Activated CD4-positive, alpha-beta T cell treated with anti-CD3 and anti-CD28 coated beads, Interleukin-2, amount 10 ng/mL, durations not matched to agents 7 days and 5 days (primary cell): Measurements from ENCODE around the gene MEI4. TPM values are rescaled to one million over a fixed set of nuclear protein-coding genes. Genes with fewer than 3 reads are reported as not detected.

Experiments used
- CTCF ChIA-PET: fragments of 350-600 bp; sonication (Branson Sonifier 250); formaldehyde crosslinking; loops from one replicate; lab custom pipeline; 2021; ENCODE audit warnings: antibody characterized with exemption; lab: Charles Lee
- POLR2A ChIA-PET: fragments of 350-600 bp; sonication (Branson Sonifier 250); formaldehyde crosslinking; loops from one replicate; lab custom pipeline; 2021; ENCODE audit warnings: antibody characterized with exemption; lab: Charles Lee
- DNase-seq: peaks from one replicate; pipeline ENCODE4 v3.0.0-alpha.2; 2020
- H3K27ac Mint-ChIP-seq: one replicate; pipeline ENCODE4 v1.8.0; 2021; ENCODE audit warnings: mild to moderate bottlenecking, moderate library complexity, mixed read lengths
- H3K27me3 Mint-ChIP-seq: one replicate; pipeline ENCODE4 v1.8.0; 2021; ENCODE audit warnings: mixed read lengths
- H3K36me3 Mint-ChIP-seq: one replicate; pipeline ENCODE4 v1.8.0; 2021; ENCODE audit warnings: low read depth, mixed read lengths
- H3K4me1 Mint-ChIP-seq: one replicate; pipeline ENCODE4 v1.8.0; 2021; ENCODE audit warnings: mixed read lengths
- H3K4me3 Mint-ChIP-seq: one replicate; pipeline ENCODE4 v1.8.0; 2021; ENCODE audit warnings: mild to moderate bottlenecking, moderate library complexity, mixed read lengths
- H3K9me3 Mint-ChIP-seq: one replicate; pipeline ENCODE4 v1.8.0; 2021; ENCODE audit warnings: mixed read lengths
- total RNA-seq, 2 experiments: library from RNA; stranded (reverse); gene quantifications; one replicate each; pipeline ENCODE4 v1.2.3, GENCODE V29; 2021

The MEI4 gene
- total RNA-seq, 2 experiments from 2014 or later = not detected

GRCh38 chr6:77962070-77962469, 309.2 kb downstream of the MEI4 start:
- Mint-ChIP-seq H3K27ac (no peak overlapping the region), H3K4me1 (no peaks in the 10 kb centered on the region), H3K36me3 (no peaks in the 10 kb centered on the region), H3K4me3 (no peak overlapping the region), H3K9me3 (peaks cover 17% of the 10 kb centered on the region), H3K27me3 (no peaks in the 10 kb centered on the region)
- CTCF ChIA-PET = no interaction called here
- POLR2A ChIA-PET = no interaction called here
- no peak for DNase-seq

GRCh38 chr6:77965449-77965848, 312.6 kb downstream of the MEI4 start:
- ChIA-PET CTCF (interaction anchor here (0.7 kb wide), 1 partner anchor 59 kb away, joined by 3 read pairs; no protein-coding TSS in a partner anchor), POLR2A (no interaction called here)
- H3K4me3 Mint-ChIP-seq = no peak overlapping the region
- no peaks in the 10 kb centered on the region for H3K4me1 Mint-ChIP-seq
- no peak for DNase-seq
- peaks cover 17% of the 10 kb centered on the region for H3K9me3 Mint-ChIP-seq
- H3K36me3 Mint-ChIP-seq = no peaks in the 10 kb centered on the region
- H3K27me3 Mint-ChIP-seq = no peaks in the 10 kb centered on the region
- no peak overlapping the region for H3K27ac Mint-ChIP-seq

- peaks cover 4% of the 10 kb centered on the region for H3K9me3 Mint-ChIP-seq
- no peak overlapping the region for H3K27ac Mint-ChIP-seq
- no peak for DNase-seq
- ChIA-PET POLR2A (no interaction called here), CTCF (no interaction called here)
- no peaks in the 10 kb centered on the region for H3K27me3 Mint-ChIP-seq
- H3K4me3 Mint-ChIP-seq = no peak overlapping the region
- no peaks in the 10 kb centered on the region for H3K36me3 Mint-ChIP-seq
- H3K4me1 Mint-ChIP-seq = no peaks in the 10 kb centered on the region
These were observed 319.5 kb downstream of the MEI4 start for GRCh38 chr6:77972334-77972733.

Other genes with a start within 250 kb of the MEI4 start
- gene HTR1B, start 189.5 kb upstream of the MEI4 start, total RNA-seq = not detected